Measurements from ENCODE around the gene PCDHGC3.

GRCh38 chr5:141492168-141492885 lies 16.6 kb downstream of the PCDHGC3 start:
- TF ChIP-seq CTCF (IDR thresholded peaks at IDR 0.05) (no peak), POLR2A (IDR thresholded peaks at IDR 0.05) (no peak), POLR2AphosphoS5 (IDR thresholded peaks at IDR 0.05) (no peak)
